GM12878 (cell line): ENCODE results near the gene CACNG4. TPM values are rescaled to one million over a fixed set of nuclear protein-coding genes. Genes with fewer than 3 reads are reported as not detected.

Source experiments
- ATAC-seq: fragments of 200-7000 bp; cut with Tn5 transposase; 3 replicates; pipeline ENCODE4 v1.9.1; 2020; ENCODE audit warnings: mild to moderate bottlenecking, moderate library complexity
- BruUV-seq: library from RNA; stranded (reverse); fragments of 400-500 nt; replicated peaks from 2 replicates; lab custom pipeline; 2021; lab: Mats Ljungman, UMichigan
- CTCF ChIA-PET: fragments of 300-600 bp; sonication (Branson Sonifier 250); formaldehyde crosslinking; extraction: SDS; loops from one replicate; lab custom pipeline; 2021; ENCODE audit warnings: inconsistent platforms; lab: Yijun Ruan, JAX
- POLR2A ChIA-PET: fragments of 350-600 bp; formaldehyde crosslinking; extraction: SDS; loops from one replicate; lab custom pipeline; 2021; ENCODE audit warnings: inconsistent platforms; lab: Charles Lee
- RAD21 ChIA-PET: fragments of 300-600 bp; sonication (Branson Sonifier 250); formaldehyde crosslinking; loops from one replicate; lab custom pipeline; 2023; ENCODE audit warnings: antibody characterized with exemption; ENCODE audit not compliant: unreplicated experiment; lab: Charles Lee
- SMC1A ChIA-PET: fragments of 300-600 bp; sonication (Branson Sonifier 250); formaldehyde crosslinking; loops from one replicate; lab custom pipeline; 2023; ENCODE audit not compliant: unreplicated experiment, uncharacterized antibody; lab: Charles Lee
- DNase-seq: peaks from one replicate; pipeline ENCODE4 v3.0.0-alpha.2; 2011; ENCODE audit warnings: low read depth, low spot score
- FAIRE-seq: peaks from 3 replicates; lab custom pipeline; 2011; peaks lifted over from hg19 to GRCh38; lab: Jason Lieb, UNC
- H2AFZ ChIP-seq: 2 replicates; pipeline ENCODE4 v1.6.0; 2011; ENCODE audit warnings: low read depth, low read length, control low read depth; ENCODE audit not compliant: control insufficient read depth
- H3K27ac ChIP-seq: 2 replicates; pipeline ENCODE4 v1.5.1; 2011; ENCODE audit warnings: control low read depth; ENCODE audit not compliant: control insufficient read depth, insufficient read depth
- H3K27me3 ChIP-seq, 2 experiments: replicated peaks in 1 of 2; 2 replicates each; pipeline versions ENCODE4 v1.6.0 to v1.6.1; 2011; ENCODE audit warnings: low read length in 1 of 2; ENCODE audit not compliant: control insufficient read depth in 2 of 2, insufficient read depth in 2 of 2
- H3K36me3 ChIP-seq, 2 experiments: 2 replicates each; pipeline ENCODE4 v1.5.1; 2011; ENCODE audit warnings: low read length in 1 of 2; ENCODE audit not compliant: control insufficient read depth in 2 of 2, insufficient read depth in 2 of 2
- H3K4me1 ChIP-seq: 2 replicates; pipeline ENCODE4 v1.6.1; 2011; ENCODE audit warnings: mild to moderate bottlenecking, low read length, moderate library complexity, mixed read lengths; ENCODE audit not compliant: control insufficient read depth, insufficient read depth
- H3K4me2 ChIP-seq: 2 replicates; pipeline ENCODE4 v1.6.0; 2011; ENCODE audit warnings: control low read depth; ENCODE audit not compliant: control insufficient read depth, insufficient read depth
- H3K4me3 ChIP-seq: fragments of 200-600 bp; sonication (generic); 2 replicates; pipeline ENCODE4 v1.5.1; 2016
- H3K79me2 ChIP-seq: 2 replicates; pipeline ENCODE4 v1.6.0; 2011; ENCODE audit warnings: low read length; ENCODE audit not compliant: control insufficient read depth, insufficient read depth
- H3K9ac ChIP-seq: 2 replicates; pipeline ENCODE4 v1.8.0; 2011; ENCODE audit warnings: low read length, control low read depth, mixed read lengths; ENCODE audit not compliant: control insufficient read depth, insufficient read depth
- H3K9me3 ChIP-seq: replicated peaks from 3 replicates; pipeline ENCODE4 v1.5.1; 2011; ENCODE audit warnings: mild to moderate bottlenecking, low read length; ENCODE audit not compliant: control insufficient read depth, insufficient read depth
- H4K20me1 ChIP-seq: 2 replicates; pipeline ENCODE4 v1.6.0; 2011; ENCODE audit not compliant: control insufficient read depth, insufficient read depth
- CBX3 ChIP-seq: fragments of 200-600 bp; sonication (generic); IDR thresholded peaks from 2 replicates; pipeline ENCODE4 v1.6.1; 2016; ENCODE audit warnings: low read depth, borderline replicate concordance
- IRF4 ChIP-seq: IDR thresholded peaks from 2 replicates; pipeline ENCODE4 v1.6.1; 2011; ENCODE audit warnings: low read depth, low read length
- NFXL1 ChIP-seq: fragments of 450-650 bp; IDR thresholded peaks from 2 replicates; pipeline ENCODE4 v1.6.1; 2017; ENCODE audit warnings: antibody characterized with exemption, mild to moderate bottlenecking, borderline replicate concordance
- ZNF274 ChIP-seq: IDR thresholded peaks from one replicate; pipeline ENCODE4 v1.8.0; 2011; ENCODE audit not compliant: insufficient read length, insufficient read depth
- WGBS: methylation state at CpG from one replicate; pipeline ENCODE4 v1.1.6; 2016; ENCODE audit warnings: low lambda C conversion rate; ENCODE audit not compliant: insufficient replicate concordance, insufficient coverage; ENCODE audit errors: missing lambda C conversion rate; 5-methylcytosine and 5-hydroxymethylcytosine counted together
- in situ Hi-C: fragments of 300-500 bp; cut with MboI; formaldehyde crosslinking; loops from 9 replicates; pipeline ENCODE4 v1.14.3; 2018; ENCODE audit warnings: mixed read lengths
- intact Hi-C: fragments of 100-400 bp; cut with micrococcal nuclease; formaldehyde crosslinking; loops from one replicate; pipeline ENCODE4 v1.14.2; 2022; ENCODE audit not compliant: unreplicated experiment
- polyA plus RNA-seq, 11 experiments: library from polyadenylated mRNA; depleted of rRNA in 4 of 11; unstranded in 6 of 11; stranded (reverse) in 5 of 11; fragments of >200 nt; fragmentation: Nextera tagmentation in 4 of 11; fragmentation: Illumina TruSeq in 1 of 11; extraction: Ambion mirVana in 4 of 11; extraction: Trizol in 1 of 11; gene quantifications; 1 replicate in 1 of 11; 2 replicates in 10 of 11; pipeline versions ENCODE4 v1.2.1 to v1.2.3, GENCODE V29; 2011 to 2016; ENCODE audit warnings: inconsistent platforms in 2 of 11, missing spikeins in 2 of 11, low read depth in 1 of 11
- total RNA-seq, 4 experiments: library from RNA; depleted of rRNA in 3 of 4; stranded (reverse); fragments of >200 nt in 3 of 4; fragmentation: Illumina TruSeq in 1 of 4; extraction: Trizol in 1 of 4; gene quantifications; 2 replicates each; pipeline versions ENCODE4 v1.2.1 to v1.2.3, GENCODE V29; 2013 to 2021
- TF ChIP-seq, protein P1 (sequence below): fragments of 450-650 bp; IDR thresholded peaks from 2 replicates; pipeline ENCODE4 v1.6.1; 2017; ENCODE audit warnings: mild to moderate bottlenecking, moderate library complexity
- TF ChIP-seq, protein P2 (sequence below): fragments of 450-650 bp; IDR thresholded peaks from 2 replicates; pipeline ENCODE4 v1.6.1; 2016; ENCODE audit warnings: mild to moderate bottlenecking
- TF ChIP-seq, protein P3 (sequence below): IDR thresholded peaks from 2 replicates; pipeline ENCODE4 v1.6.1; 2012; ENCODE audit warnings: low read length, inconsistent platforms
- TF ChIP-seq, protein P4 (sequence below): IDR thresholded peaks from 2 replicates; pipeline ENCODE4 v1.6.1; 2012; ENCODE audit warnings: low read depth, low read length, improper control_type of control experiment

CACNG4 gene
- total and polyA plus RNA-seq, 10 of the 15 experiments (the other 5 are each of a cell fraction or from before 2014, with no cell fraction given), result 0.08 TPM; not detected in 8

DNA sequence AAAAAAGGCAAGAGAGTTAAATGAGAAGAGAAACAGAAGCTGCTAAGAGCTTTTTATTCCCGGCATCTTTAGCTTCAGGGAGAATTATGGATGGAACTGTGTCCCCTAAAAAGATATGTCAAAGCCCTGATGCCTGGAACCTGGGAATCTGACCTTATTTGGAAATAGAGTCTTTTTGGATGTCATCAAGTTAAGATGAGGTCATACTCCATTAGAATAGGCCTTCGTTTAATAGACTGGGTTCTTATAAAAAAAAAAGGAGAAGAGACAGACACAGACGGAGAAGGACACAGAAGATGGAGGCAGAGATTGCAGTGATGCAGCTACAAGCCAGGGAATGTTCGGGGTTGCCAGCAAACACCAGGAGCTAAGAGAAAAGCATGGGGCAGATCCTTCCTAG lies 24.6 kb downstream of the CACNG4 start:
- TF ChIP-seq NFXL1 (no peak), ZNF274 (no peak), CBX3 (no peak), IRF4 (no peak)
- TF ChIP-seq, protein P1, sequence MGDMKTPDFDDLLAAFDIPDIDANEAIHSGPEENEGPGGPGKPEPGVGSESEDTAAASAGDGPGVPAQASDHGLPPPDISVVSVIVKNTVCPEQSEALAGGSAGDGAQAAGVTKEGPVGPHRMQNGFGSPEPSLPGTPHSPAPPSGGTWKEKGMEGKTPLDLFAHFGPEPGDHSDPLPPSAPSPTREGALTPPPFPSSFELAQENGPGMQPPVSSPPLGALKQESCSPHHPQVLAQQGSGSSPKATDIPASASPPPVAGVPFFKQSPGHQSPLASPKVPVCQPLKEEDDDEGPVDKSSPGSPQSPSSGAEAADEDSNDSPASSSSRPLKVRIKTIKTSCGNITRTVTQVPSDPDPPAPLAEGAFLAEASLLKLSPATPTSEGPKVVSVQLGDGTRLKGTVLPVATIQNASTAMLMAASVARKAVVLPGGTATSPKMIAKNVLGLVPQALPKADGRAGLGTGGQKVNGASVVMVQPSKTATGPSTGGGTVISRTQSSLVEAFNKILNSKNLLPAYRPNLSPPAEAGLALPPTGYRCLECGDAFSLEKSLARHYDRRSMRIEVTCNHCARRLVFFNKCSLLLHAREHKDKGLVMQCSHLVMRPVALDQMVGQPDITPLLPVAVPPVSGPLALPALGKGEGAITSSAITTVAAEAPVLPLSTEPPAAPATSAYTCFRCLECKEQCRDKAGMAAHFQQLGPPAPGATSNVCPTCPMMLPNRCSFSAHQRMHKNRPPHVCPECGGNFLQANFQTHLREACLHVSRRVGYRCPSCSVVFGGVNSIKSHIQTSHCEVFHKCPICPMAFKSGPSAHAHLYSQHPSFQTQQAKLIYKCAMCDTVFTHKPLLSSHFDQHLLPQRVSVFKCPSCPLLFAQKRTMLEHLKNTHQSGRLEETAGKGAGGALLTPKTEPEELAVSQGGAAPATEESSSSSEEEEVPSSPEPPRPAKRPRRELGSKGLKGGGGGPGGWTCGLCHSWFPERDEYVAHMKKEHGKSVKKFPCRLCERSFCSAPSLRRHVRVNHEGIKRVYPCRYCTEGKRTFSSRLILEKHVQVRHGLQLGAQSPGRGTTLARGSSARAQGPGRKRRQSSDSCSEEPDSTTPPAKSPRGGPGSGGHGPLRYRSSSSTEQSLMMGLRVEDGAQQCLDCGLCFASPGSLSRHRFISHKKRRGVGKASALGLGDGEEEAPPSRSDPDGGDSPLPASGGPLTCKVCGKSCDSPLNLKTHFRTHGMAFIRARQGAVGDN, result no peak
- TF ChIP-seq, protein P2, sequence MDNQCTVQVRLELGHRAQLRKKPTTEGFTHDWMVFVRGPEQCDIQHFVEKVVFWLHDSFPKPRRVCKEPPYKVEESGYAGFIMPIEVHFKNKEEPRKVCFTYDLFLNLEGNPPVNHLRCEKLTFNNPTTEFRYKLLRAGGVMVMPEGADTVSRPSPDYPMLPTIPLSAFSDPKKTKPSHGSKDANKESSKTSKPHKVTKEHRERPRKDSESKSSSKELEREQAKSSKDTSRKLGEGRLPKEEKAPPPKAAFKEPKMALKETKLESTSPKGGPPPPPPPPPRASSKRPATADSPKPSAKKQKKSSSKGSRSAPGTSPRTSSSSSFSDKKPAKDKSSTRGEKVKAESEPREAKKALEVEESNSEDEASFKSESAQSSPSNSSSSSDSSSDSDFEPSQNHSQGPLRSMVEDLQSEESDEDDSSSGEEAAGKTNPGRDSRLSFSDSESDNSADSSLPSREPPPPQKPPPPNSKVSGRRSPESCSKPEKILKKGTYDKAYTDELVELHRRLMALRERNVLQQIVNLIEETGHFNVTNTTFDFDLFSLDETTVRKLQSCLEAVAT, result no peak
- TF ChIP-seq, protein P3, sequence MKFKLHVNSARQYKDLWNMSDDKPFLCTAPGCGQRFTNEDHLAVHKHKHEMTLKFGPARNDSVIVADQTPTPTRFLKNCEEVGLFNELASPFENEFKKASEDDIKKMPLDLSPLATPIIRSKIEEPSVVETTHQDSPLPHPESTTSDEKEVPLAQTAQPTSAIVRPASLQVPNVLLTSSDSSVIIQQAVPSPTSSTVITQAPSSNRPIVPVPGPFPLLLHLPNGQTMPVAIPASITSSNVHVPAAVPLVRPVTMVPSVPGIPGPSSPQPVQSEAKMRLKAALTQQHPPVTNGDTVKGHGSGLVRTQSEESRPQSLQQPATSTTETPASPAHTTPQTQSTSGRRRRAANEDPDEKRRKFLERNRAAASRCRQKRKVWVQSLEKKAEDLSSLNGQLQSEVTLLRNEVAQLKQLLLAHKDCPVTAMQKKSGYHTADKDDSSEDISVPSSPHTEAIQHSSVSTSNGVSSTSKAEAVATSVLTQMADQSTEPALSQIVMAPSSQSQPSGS, result no peak
- TF ChIP-seq, protein P4, sequence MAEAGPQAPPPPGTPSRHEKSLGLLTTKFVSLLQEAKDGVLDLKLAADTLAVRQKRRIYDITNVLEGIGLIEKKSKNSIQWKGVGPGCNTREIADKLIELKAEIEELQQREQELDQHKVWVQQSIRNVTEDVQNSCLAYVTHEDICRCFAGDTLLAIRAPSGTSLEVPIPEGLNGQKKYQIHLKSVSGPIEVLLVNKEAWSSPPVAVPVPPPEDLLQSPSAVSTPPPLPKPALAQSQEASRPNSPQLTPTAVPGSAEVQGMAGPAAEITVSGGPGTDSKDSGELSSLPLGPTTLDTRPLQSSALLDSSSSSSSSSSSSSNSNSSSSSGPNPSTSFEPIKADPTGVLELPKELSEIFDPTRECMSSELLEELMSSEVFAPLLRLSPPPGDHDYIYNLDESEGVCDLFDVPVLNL, result no peak
- TF ChIP-seq, all 136 proteins: peak for 0
- Histone ChIP-seq H2AFZ (no peak overlapping the region), H3K4me2 (no peak overlapping the region), H4K20me1 (no peaks in the 10 kb centered on the region), H3K9ac (no peak overlapping the region), H3K36me3 (no peaks in the 10 kb centered on the region), H3K27me3 (peaks cover 0 to 5% of the 10 kb centered on the region in 2 experiments; a peak in 1 of 4 replicates), H3K4me3 (no peak overlapping the region), H3K4me1 (peaks cover 17% of the 10 kb centered on the region), H3K9me3 (no peaks in the 10 kb centered on the region), H3K27ac (no peak overlapping the region), H3K79me2 (no peaks in the 10 kb centered on the region)
- no peak for FAIRE-seq
- 37% methylated on average over 4 of the region's 4 CpGs for WGBS
- no TSS peak for BruUV-seq
- no peak for DNase-seq
- ChIA-PET SMC1A (interaction anchor here (0.7 kb wide), 1 partner anchor 77 kb away, joined by 3 read pairs; no protein-coding TSS in a partner anchor), POLR2A (interaction anchor here (0.7 kb wide), 1 partner anchor 127 kb away, joined by 4 read pairs; no protein-coding TSS in a partner anchor), RAD21 (no interaction called here), CTCF (interaction anchor here (0.6 to 1.2 kb wide), 3 partner anchors 12 to 1211 kb away, joined by 3 to 5 read pairs (median 3); no protein-coding TSS in a partner anchor)
- in situ Hi-C loops (no loop called here), intact Hi-C loops (no loop called here)
- no peak for ATAC-seq
